ENCODE data around the gene DYDC2. TPM values are rescaled to one million over a fixed set of nuclear protein-coding genes. Genes with fewer than 3 reads are reported as not detected.

DYDC2 gene
- total RNA-seq, 1 experiment from 2014 or later, result 2.8 TPM

GRCh38 chr10:80405626-80406025 is 49.0 kb downstream of the DYDC2 start:
- no peak overlapping the region for H2BK120ac ChIP-seq (ENCODE audit: low read depth, low read length, poor library complexity, severe bottlenecking)
- H3K79me1 ChIP-seq (ENCODE audit: insufficient read depth, low read depth, low read length, poor library complexity, severe bottlenecking), result no peaks in the 10 kb centered on the region
- no peak overlapping the region for H3K27ac Mint-ChIP-seq
- H2BK12ac ChIP-seq (ENCODE audit: insufficient read length, low read depth, low read length), result no peak overlapping the region
- no peak overlapping the region for H2BK5ac ChIP-seq (ENCODE audit: insufficient read length, low read length)
- no peak overlapping the region for H4K91ac ChIP-seq (ENCODE audit: insufficient read length, low read depth, low read length)
- DNase-seq, result no peak
- no peak overlapping the region for H2BK20ac ChIP-seq (ENCODE audit: low read depth, low read length, poor library complexity, severe bottlenecking)
- no peak overlapping the region for H3K4ac ChIP-seq (ENCODE audit: low read depth, low read length)
- peaks cover 31% of the 10 kb centered on the region for H3K27me3 Mint-ChIP-seq (ENCODE audit: low read depth)
- H3K18ac ChIP-seq (ENCODE audit: insufficient read length, low read depth, low read length), result no peak overlapping the region
- no peaks in the 10 kb centered on the region for H3K9me3 ChIP-seq (ENCODE audit: control insufficient read depth, low read depth, low read length)
- no peak overlapping the region for H3K4me3 Mint-ChIP-seq
- H3K9ac ChIP-seq (ENCODE audit: extremely low read depth, insufficient read length, low read length), result no peak overlapping the region
- no peak overlapping the region for H3K27ac ChIP-seq (ENCODE audit: insufficient read length, low read depth, low read length)
- H4K5ac ChIP-seq (ENCODE audit: insufficient read length, low read depth, low read length), result no peak overlapping the region
- no peak overlapping the region for H2BK15ac ChIP-seq (ENCODE audit: low read depth, low read length)
- no peak overlapping the region for H3K14ac ChIP-seq (ENCODE audit: insufficient read depth, low read length)
- no peak overlapping the region for H3K4me2 ChIP-seq (ENCODE audit: insufficient read depth, insufficient read length, low read length)
- H3K79me2 ChIP-seq (ENCODE audit: insufficient read depth, low read length), result no peaks in the 10 kb centered on the region
- H3K23ac ChIP-seq (ENCODE audit: insufficient read length, low read depth, low read length), result no peak overlapping the region
- TF ChIP-seq, protein P1, sequence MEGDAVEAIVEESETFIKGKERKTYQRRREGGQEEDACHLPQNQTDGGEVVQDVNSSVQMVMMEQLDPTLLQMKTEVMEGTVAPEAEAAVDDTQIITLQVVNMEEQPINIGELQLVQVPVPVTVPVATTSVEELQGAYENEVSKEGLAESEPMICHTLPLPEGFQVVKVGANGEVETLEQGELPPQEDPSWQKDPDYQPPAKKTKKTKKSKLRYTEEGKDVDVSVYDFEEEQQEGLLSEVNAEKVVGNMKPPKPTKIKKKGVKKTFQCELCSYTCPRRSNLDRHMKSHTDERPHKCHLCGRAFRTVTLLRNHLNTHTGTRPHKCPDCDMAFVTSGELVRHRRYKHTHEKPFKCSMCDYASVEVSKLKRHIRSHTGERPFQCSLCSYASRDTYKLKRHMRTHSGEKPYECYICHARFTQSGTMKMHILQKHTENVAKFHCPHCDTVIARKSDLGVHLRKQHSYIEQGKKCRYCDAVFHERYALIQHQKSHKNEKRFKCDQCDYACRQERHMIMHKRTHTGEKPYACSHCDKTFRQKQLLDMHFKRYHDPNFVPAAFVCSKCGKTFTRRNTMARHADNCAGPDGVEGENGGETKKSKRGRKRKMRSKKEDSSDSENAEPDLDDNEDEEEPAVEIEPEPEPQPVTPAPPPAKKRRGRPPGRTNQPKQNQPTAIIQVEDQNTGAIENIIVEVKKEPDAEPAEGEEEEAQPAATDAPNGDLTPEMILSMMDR (conservative IDR thresholded peaks at IDR 0.05), result no peak
- no peak overlapping the region for H2AFZ ChIP-seq (ENCODE audit: low read length)
- H3K36me3 Mint-ChIP-seq (ENCODE audit: insufficient read depth in 1 of 3, low read depth in 3 of 3), result peaks cover 0 to 2% (median 0%) of the 10 kb centered on the region in 3 experiments; a peak in 3 of 7 replicates
- H4K20me1 ChIP-seq (ENCODE audit: control insufficient read depth, insufficient read depth, insufficient read length), result no peaks in the 10 kb centered on the region
- no peak overlapping the region for H2AK5ac ChIP-seq (ENCODE audit: insufficient read length, low read length)
- H3T11ph ChIP-seq (ENCODE audit: low read length), result no peak overlapping the region
- H4K8ac ChIP-seq (replicated peaks; ENCODE audit: insufficient read length, low read depth, low read length), result no peak overlapping the region
- H3K56ac ChIP-seq (ENCODE audit: insufficient read length, low read depth, low read length), result no peak overlapping the region
- no CpG with 5 or more reads among the region's 4 CpGs for WGBS (ENCODE audit: extremely low coverage, insufficient read length, low lambda C conversion rate)
- H3K9me3 Mint-ChIP-seq, result no peaks in the 10 kb centered on the region
- peaks cover 4% of the 10 kb centered on the region; the same call in 1 of the 2 replicates for H3K27me3 ChIP-seq (ENCODE audit: insufficient read depth, low read length)
- peaks cover 8% of the 10 kb centered on the region for H3K23me2 ChIP-seq (ENCODE audit: insufficient read length, low read depth, low read length, poor library complexity, severe bottlenecking)
- H3K4me1 ChIP-seq (ENCODE audit: insufficient read depth, low read length), result no peaks in the 10 kb centered on the region
- H3K4me1 Mint-ChIP-seq, result peaks cover 19 to 27% of the 10 kb centered on the region in 2 experiments
